Panc1 (cell line): ENCODE measurements around the gene SHKBP1. TPM values are rescaled to one million over a fixed set of nuclear protein-coding genes. Genes with fewer than 3 reads are reported as not detected.
A peak's percentile ranks its signal among the peaks of the same experiment; 100 is the strongest.

ENCODE experiments used
- ATAC-seq: fragments of 200-7000 bp; cut with Tn5 transposase; 2 replicates; pipeline ENCODE4 v1.9.1; 2020; ENCODE audit warnings: mild to moderate bottlenecking, moderate library complexity
- BruUV-seq: library from RNA; stranded (reverse); fragments of 400-500 nt; replicated peaks from 2 replicates; lab custom pipeline; 2021; lab: Mats Ljungman, UMichigan
- CTCF ChIA-PET: fragments of 300-600 bp; sonication (Branson Sonifier 250); formaldehyde crosslinking; loops from one replicate; lab custom pipeline; 2022; ENCODE audit warnings: antibody characterized with exemption; lab: Charles Lee
- POLR2A ChIA-PET: fragments of 300-600 bp; sonication (Branson Sonifier 250); formaldehyde crosslinking; loops from one replicate; lab custom pipeline; 2022; ENCODE audit warnings: antibody characterized with exemption; lab: Charles Lee
- DNase-seq: peaks from one replicate; pipeline ENCODE4 v3.0.0-alpha.2; 2010; ENCODE audit warnings: low read depth, low spot score
- H3K27ac ChIP-seq: 2 replicates; pipeline ENCODE4 v1.5.1; 2011; ENCODE audit warnings: mild to moderate bottlenecking, low read length, inconsistent platforms
- H3K27me3 ChIP-seq: fragments of 200-500 bp; sonication (Bioruptor generic); 2 replicates; pipeline ENCODE4 v1.6.0; 2014; ENCODE audit warnings: low read length, inconsistent platforms; ENCODE audit not compliant: control insufficient read depth, insufficient read depth
- H3K36me3 ChIP-seq: fragments of 200-500 bp; sonication (Bioruptor generic); 2 replicates; pipeline ENCODE4 v1.5.1; 2014; ENCODE audit warnings: inconsistent platforms, mild to moderate bottlenecking, low read length, moderate library complexity; ENCODE audit not compliant: control insufficient read depth, insufficient read depth
- H3K4me1 ChIP-seq: 2 replicates; pipeline ENCODE4 v1.5.1; 2011; ENCODE audit warnings: inconsistent platforms, mild to moderate bottlenecking, low read length, moderate library complexity; ENCODE audit not compliant: control insufficient read depth, insufficient read depth
- H3K4me3 ChIP-seq, 2 experiments: 2 replicates each; pipeline ENCODE4 v1.5.1; 2011 to 2012; ENCODE audit warnings: low read depth in 2 of 2, low read length in 2 of 2, mild to moderate bottlenecking in 2 of 2, inconsistent platforms in 1 of 2, moderate library complexity in 1 of 2
- H3K9me3 ChIP-seq: fragments of 200-500 bp; sonication (Bioruptor generic); 2 replicates; pipeline ENCODE4 v1.5.1; 2014; ENCODE audit warnings: low read depth, mild to moderate bottlenecking, inconsistent platforms, low read length, moderate library complexity; ENCODE audit not compliant: control insufficient read depth, insufficient read depth
- POLR2AphosphoS5 ChIP-seq: IDR thresholded peaks from 2 replicates; pipeline ENCODE4 v1.6.1; 2012; ENCODE audit warnings: mild to moderate bottlenecking, low read depth, low read length, moderate library complexity
- SIN3A ChIP-seq: IDR thresholded peaks from 2 replicates; pipeline ENCODE4 v1.6.1; 2012; ENCODE audit warnings: low read depth, mild to moderate bottlenecking, low read length, moderate library complexity, borderline replicate concordance; ENCODE audit not compliant: insufficient read depth
- TCF7L2 ChIP-seq: IDR thresholded peaks from 2 replicates; pipeline ENCODE4 v1.6.1; 2011; ENCODE audit warnings: mild to moderate bottlenecking, low read depth, low read length, inconsistent platforms
- in situ Hi-C: cut with HindIII; loops from 2 replicates; pipeline ENCODE4 v1.10.0; 2016; ENCODE audit warnings: low sequenced_read_pairs, low pct_unique_long_range_greater_than_20kb
- intact Hi-C: fragments of 100-400 bp; cut with micrococcal nuclease; formaldehyde crosslinking; loops from one replicate; pipeline ENCODE4 v1.10.0; 2022; ENCODE audit not compliant: unreplicated experiment
- total RNA-seq: library from RNA; stranded (reverse); gene quantifications from one replicate; pipeline ENCODE4 v1.2.1, GENCODE V29; 2021; ENCODE audit not compliant: unreplicated experiment
- TF ChIP-seq, protein P1 (sequence below): fragments of 450-650 bp; IDR thresholded peaks from 2 replicates; pipeline ENCODE4 v1.5.1; 2017; ENCODE audit warnings: mild to moderate bottlenecking
- TF ChIP-seq, protein P2 (sequence below), 2 experiments: IDR thresholded peaks; 2 replicates each; pipeline ENCODE4 v1.6.1; 2011 to 2012; ENCODE audit warnings: low read depth in 2 of 2, control low read depth in 1 of 2, low read length in 1 of 2, mild to moderate bottlenecking in 1 of 2, moderate library complexity in 1 of 2; ENCODE audit not compliant: insufficient read depth in 1 of 2

Gene SHKBP1
- total RNA-seq, 1 experiment from 2014 or later, result 55.9 TPM

DNA sequence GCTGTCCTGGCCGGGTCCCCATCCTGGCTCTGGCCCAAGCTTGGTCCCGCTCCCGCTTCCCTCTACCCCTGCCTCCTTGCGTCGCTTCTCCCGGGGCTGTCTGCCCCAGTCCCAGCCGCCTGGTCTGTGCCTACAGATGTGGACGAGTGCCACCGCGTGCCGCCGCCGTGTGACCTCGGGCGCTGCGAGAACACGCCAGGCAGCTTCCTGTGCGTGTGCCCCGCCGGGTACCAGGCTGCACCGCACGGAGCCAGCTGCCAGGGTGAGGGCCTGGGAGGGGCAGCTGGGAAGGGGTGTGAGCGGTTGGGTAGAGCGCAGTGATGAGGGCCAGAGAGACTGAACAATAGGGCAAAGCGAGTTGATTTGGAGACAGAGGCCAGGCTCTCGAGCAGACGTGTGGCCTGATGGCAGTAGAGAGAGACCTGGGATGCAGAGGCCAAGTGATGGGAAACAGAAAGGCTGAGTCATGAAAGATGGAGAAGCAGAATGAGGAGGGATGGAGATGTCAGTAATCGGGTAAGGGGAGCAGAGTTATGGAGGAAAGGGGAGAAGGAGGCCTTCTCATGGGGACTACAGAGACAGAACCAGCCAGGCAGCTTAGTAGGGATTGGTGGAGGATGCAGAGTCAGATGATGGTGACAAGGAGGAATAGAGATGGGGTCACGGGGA is 33.9 kb downstream of the SHKBP1 start:
- CTCF ChIA-PET, result no interaction called here
- no peaks in the 10 kb centered on the region for H3K4me1 ChIP-seq
- DNase-seq (no peak), ATAC-seq (0 out of 2 replicates have a peak, but pooled peaks have one; percentile 6)
- in situ Hi-C loops, result no loop called here
- no peaks in the 10 kb centered on the region for H3K27me3 ChIP-seq
- peak overlapping the region; percentile 68 for H3K27ac ChIP-seq
- no TSS peak for BruUV-seq
- intact Hi-C loops, result no loop called here
- TF ChIP-seq SIN3A (no peak), POLR2AphosphoS5 (no peak), TCF7L2 (no peak)
- TF ChIP-seq, protein P1, sequence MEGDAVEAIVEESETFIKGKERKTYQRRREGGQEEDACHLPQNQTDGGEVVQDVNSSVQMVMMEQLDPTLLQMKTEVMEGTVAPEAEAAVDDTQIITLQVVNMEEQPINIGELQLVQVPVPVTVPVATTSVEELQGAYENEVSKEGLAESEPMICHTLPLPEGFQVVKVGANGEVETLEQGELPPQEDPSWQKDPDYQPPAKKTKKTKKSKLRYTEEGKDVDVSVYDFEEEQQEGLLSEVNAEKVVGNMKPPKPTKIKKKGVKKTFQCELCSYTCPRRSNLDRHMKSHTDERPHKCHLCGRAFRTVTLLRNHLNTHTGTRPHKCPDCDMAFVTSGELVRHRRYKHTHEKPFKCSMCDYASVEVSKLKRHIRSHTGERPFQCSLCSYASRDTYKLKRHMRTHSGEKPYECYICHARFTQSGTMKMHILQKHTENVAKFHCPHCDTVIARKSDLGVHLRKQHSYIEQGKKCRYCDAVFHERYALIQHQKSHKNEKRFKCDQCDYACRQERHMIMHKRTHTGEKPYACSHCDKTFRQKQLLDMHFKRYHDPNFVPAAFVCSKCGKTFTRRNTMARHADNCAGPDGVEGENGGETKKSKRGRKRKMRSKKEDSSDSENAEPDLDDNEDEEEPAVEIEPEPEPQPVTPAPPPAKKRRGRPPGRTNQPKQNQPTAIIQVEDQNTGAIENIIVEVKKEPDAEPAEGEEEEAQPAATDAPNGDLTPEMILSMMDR, result no peak
- TF ChIP-seq, protein P2, sequence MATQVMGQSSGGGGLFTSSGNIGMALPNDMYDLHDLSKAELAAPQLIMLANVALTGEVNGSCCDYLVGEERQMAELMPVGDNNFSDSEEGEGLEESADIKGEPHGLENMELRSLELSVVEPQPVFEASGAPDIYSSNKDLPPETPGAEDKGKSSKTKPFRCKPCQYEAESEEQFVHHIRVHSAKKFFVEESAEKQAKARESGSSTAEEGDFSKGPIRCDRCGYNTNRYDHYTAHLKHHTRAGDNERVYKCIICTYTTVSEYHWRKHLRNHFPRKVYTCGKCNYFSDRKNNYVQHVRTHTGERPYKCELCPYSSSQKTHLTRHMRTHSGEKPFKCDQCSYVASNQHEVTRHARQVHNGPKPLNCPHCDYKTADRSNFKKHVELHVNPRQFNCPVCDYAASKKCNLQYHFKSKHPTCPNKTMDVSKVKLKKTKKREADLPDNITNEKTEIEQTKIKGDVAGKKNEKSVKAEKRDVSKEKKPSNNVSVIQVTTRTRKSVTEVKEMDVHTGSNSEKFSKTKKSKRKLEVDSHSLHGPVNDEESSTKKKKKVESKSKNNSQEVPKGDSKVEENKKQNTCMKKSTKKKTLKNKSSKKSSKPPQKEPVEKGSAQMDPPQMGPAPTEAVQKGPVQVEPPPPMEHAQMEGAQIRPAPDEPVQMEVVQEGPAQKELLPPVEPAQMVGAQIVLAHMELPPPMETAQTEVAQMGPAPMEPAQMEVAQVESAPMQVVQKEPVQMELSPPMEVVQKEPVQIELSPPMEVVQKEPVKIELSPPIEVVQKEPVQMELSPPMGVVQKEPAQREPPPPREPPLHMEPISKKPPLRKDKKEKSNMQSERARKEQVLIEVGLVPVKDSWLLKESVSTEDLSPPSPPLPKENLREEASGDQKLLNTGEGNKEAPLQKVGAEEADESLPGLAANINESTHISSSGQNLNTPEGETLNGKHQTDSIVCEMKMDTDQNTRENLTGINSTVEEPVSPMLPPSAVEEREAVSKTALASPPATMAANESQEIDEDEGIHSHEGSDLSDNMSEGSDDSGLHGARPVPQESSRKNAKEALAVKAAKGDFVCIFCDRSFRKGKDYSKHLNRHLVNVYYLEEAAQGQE (IDR thresholded peaks at IDR 0.05; ENCODE audit: insufficient read depth in 1 of 2, low read depth in 2 of 2, low read length in 1 of 2), result no peak
- POLR2A ChIA-PET, result no interaction called here
- H3K9me3 ChIP-seq, result no peaks in the 10 kb centered on the region
- H3K4me3 ChIP-seq, result peak overlapping the region; percentile 39 to 50
- no peaks in the 10 kb centered on the region; the same call in 1 of the 2 replicates for H3K36me3 ChIP-seq

DNA sequence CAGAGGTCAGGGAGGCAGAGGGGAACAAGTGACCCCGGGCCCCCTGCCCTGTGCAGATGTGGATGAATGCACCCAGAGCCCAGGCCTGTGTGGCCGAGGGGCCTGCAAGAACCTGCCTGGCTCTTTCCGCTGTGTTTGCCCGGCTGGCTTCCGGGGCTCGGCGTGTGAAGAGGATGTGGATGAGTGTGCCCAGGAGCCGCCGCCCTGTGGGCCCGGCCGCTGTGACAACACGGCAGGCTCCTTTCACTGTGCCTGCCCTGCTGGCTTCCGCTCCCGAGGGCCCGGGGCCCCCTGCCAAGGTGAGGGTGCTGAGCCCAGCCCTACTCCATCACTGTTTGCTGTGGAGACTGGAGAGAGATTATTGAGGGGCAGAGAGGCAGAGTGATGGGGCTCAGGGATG is 34.4 kb downstream of the SHKBP1 start:
- TF ChIP-seq, protein P2 (IDR thresholded peaks at IDR 0.05; ENCODE audit: insufficient read depth in 1 of 2, low read depth in 2 of 2, low read length in 1 of 2), result no peak
- TF ChIP-seq POLR2AphosphoS5 (no peak), TCF7L2 (no peak), SIN3A (no peak)
- TF ChIP-seq, protein P1, result no peak
- CTCF ChIA-PET, result no interaction called here
- no peaks in the 10 kb centered on the region; the same call in 1 of the 2 replicates for H3K36me3 ChIP-seq
- in situ Hi-C loops, result no loop called here
- H3K4me3 ChIP-seq, result no peak overlapping the region
- ATAC-seq (no peak), DNase-seq (no peak)
- H3K27ac ChIP-seq, result no peak overlapping the region
- intact Hi-C loops, result no loop called here
- no TSS peak for BruUV-seq
- H3K4me1 ChIP-seq, result no peaks in the 10 kb centered on the region
- no peaks in the 10 kb centered on the region for H3K9me3 ChIP-seq
- POLR2A ChIA-PET, result no interaction called here
- no peaks in the 10 kb centered on the region for H3K27me3 ChIP-seq
